HepG2 (cell line): ENCODE results near the gene SDK2.
"Not testable (repeated sequence)": the region's sequence is repeated elsewhere in the genome, so short reads cannot be mapped to it uniquely, and the experiment has no call there.

ENCODE experiments used
- CTCF ChIP-seq: sonication (generic); formaldehyde crosslinking; IDR thresholded peaks from 2 replicates; pipeline ENCODE4 v1.5.0; 2020; ENCODE audit warnings: mild to moderate bottlenecking, missing genetic modification reagents, moderate library complexity
- MBNL3 ChIP-seq: fragments of 250-450 bp; sonication (Bioruptor Pico); conservative IDR thresholded peaks from 2 replicates; pipeline ENCODE4 v1.8.0; 2022; ENCODE audit warnings: mild to moderate bottlenecking, inconsistent platforms
- PHF21A ChIP-seq: sonication (generic); formaldehyde crosslinking; IDR thresholded peaks from 2 replicates; pipeline ENCODE4 v1.5.0; 2020; ENCODE audit warnings: mild to moderate bottlenecking, missing genetic modification reagents
- TOE1 ChIP-seq: sonication (generic); formaldehyde crosslinking; IDR thresholded peaks from 2 replicates; pipeline ENCODE4 v1.4.0; 2020; ENCODE audit warnings: mild to moderate bottlenecking, missing genetic modification reagents
- ZFX ChIP-seq: sonication (generic); formaldehyde crosslinking; IDR thresholded peaks from 2 replicates; pipeline ENCODE4 v1.4.0; 2020; ENCODE audit warnings: mild to moderate bottlenecking, low read depth, missing genetic modification reagents, moderate library complexity
- ZNF451 ChIP-seq: sonication (generic); formaldehyde crosslinking; IDR thresholded peaks from 2 replicates; pipeline ENCODE4 v1.5.0; 2020; ENCODE audit warnings: mild to moderate bottlenecking, missing genetic modification reagents

GRCh38 chr17:73333445-73333844 lies 310.8 kb downstream of the SDK2 start:
- TF ChIP-seq MBNL3; PHF21A; ZFX (CRISPR knock-in tag); TOE1 (CRISPR knock-in tag); ZNF451 (CRISPR knock-in tag); CTCF: not testable (repeated sequence)
